ENCODE results near the gene RNLS. TPM values are rescaled to one million over a fixed set of nuclear protein-coding genes. Genes with fewer than 3 reads are reported as not detected.

Gene RNLS
- total and polyA plus RNA-seq, 5 donors: 11.1 to 20.8 (median 16.2) TPM

DNA sequence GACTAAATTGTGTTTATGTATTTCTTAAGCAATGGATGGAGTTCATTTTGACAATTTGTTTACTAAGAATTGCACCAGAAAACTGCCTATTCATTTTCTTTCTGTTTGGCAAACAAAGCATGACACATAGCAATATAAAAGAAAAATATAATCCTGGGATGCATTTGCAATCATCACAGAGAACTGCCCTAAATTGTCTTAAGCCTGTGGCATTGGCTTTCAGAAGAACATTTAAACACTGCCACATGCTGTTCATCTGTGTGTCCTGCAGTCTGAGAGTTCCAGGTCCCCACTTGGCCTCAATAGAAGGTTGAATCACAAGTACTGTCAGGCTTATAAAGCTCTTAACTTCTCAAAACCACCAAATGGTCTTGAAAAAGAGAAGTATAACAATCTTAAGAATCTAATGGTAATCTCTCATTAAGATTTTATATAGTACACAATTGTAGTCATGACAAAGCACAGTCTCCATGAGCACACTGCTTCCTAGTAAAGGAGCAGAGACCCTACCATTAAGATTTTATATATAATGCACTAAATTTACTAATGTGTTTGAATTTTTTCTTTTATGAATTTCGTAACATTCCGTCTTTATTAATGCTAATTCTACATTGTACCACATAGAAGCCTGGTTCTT is 29.9 kb downstream of the RNLS start:
- WGBS: 58% methylated on average over 2 of the region's 2 CpGs
- peak; percentile 89 to 92 for ATAC-seq

GRCh38 chr10:88551246-88551645 is 31.9 kb downstream of the RNLS start:
- ATAC-seq (no peak), DNase-seq (no peak)
- Histone ChIP-seq H3K27me3 (ENCODE audit: control insufficient read depth, insufficient read depth) (no peaks in the 10 kb centered on the region), H3K9me3 (ENCODE audit: control insufficient read depth, low read length) (no peaks in the 10 kb centered on the region), H3K27ac (ENCODE audit: low read length) (no peak overlapping the region), H3K4me1 (ENCODE audit: control insufficient read depth, insufficient read depth, low read length) (peaks cover 5% of the 10 kb centered on the region), H3K4me3 (ENCODE audit: low read length) (no peak overlapping the region)
- WGBS: 78% methylated on average over 2 of the region's 2 CpGs
- intact Hi-C loops (cut with DNase I): loop anchor here (5.0 to 10.0 kb wide), 5 partner anchors 149 to 699 kb away; no protein-coding TSS in a partner anchor

More for the DNA sequence above, 29.9 kb downstream of the RNLS start:
- peak in 2 of 3 donors; percentile 18 to 40 for DNase-seq
- no peaks in the 10 kb centered on the region for H3K9me3 ChIP-seq (ENCODE audit: control insufficient read depth, low read length)
- no peak overlapping the region for H3K4me3 ChIP-seq (ENCODE audit: low read length)
- intact Hi-C loops (cut with DNase I): loop anchor here (5.0 to 10.0 kb wide), 5 partner anchors 151 to 701 kb away; no protein-coding TSS in a partner anchor
- peaks cover 5% of the 10 kb centered on the region for H3K4me1 ChIP-seq (ENCODE audit: control insufficient read depth, insufficient read depth, low read length)
- H3K27me3 ChIP-seq (ENCODE audit: control insufficient read depth, insufficient read depth): no peaks in the 10 kb centered on the region
- no peak overlapping the region for H3K27ac ChIP-seq (ENCODE audit: low read length)

DNA sequence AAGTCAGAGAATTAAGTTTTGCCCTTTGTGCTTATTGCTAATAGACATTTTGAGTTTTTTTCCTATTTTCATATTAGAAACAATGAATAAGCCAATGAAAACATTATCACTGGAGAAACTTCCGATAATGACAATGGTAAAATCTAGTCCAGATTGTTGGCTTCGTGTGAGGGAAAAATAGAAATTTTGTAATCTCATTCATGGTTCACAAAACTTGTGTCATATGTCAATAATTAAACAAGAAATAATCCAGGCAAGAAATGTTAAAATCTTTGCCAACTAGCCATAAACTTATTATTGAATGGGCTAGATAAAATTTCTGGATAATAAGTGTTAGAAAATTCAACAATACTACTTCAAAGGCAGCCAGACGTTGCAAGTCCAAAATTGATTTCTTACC is 36.6 kb downstream of the RNLS start:
- Histone ChIP-seq H3K4me1 (ENCODE audit: control insufficient read depth, insufficient read depth, low read length) (peaks cover 5% of the 10 kb centered on the region), H3K4me3 (ENCODE audit: low read length) (no peak overlapping the region), H3K27me3 (ENCODE audit: control insufficient read depth, insufficient read depth) (no peaks in the 10 kb centered on the region), H3K27ac (ENCODE audit: low read length) (no peak overlapping the region), H3K9me3 (ENCODE audit: control insufficient read depth, low read length) (no peaks in the 10 kb centered on the region)
- intact Hi-C loops (cut with DNase I): no loop called here
- DNase-seq (no peak), ATAC-seq (no peak)
- WGBS: 28% methylated on average over 3 of the region's 3 CpGs

GRCh38 chr10:88545359-88545758 is 37.8 kb downstream of the RNLS start:
- WGBS: 54% methylated on average over 4 of the region's 4 CpGs
- peaks cover 5% of the 10 kb centered on the region for H3K4me1 ChIP-seq (ENCODE audit: control insufficient read depth, insufficient read depth, low read length)
- ATAC-seq (no peak), DNase-seq (no peak)
- H3K27ac ChIP-seq (ENCODE audit: low read length): no peak overlapping the region
- H3K9me3 ChIP-seq (ENCODE audit: control insufficient read depth, low read length): no peaks in the 10 kb centered on the region
- H3K4me3 ChIP-seq (ENCODE audit: low read length): no peak overlapping the region
- intact Hi-C loops (cut with DNase I): no loop called here
- H3K27me3 ChIP-seq (ENCODE audit: control insufficient read depth, insufficient read depth): no peaks in the 10 kb centered on the region

DNA sequence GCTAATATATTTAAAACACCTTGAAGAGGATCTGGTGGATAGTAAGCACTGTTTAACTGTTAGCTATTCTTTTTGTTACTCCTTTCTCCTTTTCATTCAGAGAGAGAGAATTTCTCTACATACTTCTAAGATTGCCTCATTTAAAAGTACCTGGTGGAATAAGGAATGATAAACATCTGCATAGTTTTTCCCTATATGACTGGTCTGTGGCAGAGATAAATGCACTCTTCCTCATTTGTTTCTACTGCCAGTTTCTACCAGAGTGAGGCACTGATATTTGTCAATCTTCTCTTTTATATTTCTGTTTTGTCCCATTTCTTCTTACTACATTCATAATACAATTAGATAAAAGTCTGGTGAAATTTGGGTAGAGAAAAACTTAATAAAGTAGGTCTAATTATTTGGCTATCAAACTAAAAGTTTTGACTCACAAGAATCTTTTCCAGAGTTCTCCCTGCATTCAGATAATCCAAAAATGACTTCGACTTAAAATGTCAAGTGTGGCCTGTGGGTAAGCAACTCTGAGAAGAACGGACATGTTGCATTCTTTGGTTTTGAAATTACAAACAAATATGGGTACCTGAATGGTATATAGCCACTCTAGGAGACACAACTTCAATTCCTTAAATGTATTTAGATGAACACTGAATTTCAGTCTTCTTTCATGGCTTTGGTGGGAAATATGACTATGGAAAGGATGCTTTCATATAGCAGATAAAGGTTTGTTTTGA is 38.8 kb downstream of the RNLS start:
- Histone ChIP-seq H3K27ac (ENCODE audit: low read length) (no peak overlapping the region), H3K4me1 (ENCODE audit: control insufficient read depth, insufficient read depth, low read length) (peaks cover 5% of the 10 kb centered on the region), H3K4me3 (ENCODE audit: low read length) (no peak overlapping the region), H3K27me3 (ENCODE audit: control insufficient read depth, insufficient read depth) (no peaks in the 10 kb centered on the region), H3K9me3 (ENCODE audit: control insufficient read depth, low read length) (no peaks in the 10 kb centered on the region)
- intact Hi-C loops (cut with DNase I): no loop called here
- DNase-seq: no peak
- ATAC-seq: no peak
- 74% methylated on average over 2 of the region's 2 CpGs for WGBS

GRCh38 chr10:88542522-88542921 is 40.6 kb downstream of the RNLS start:
- WGBS: 44% methylated on average over 4 of the region's 4 CpGs
- Histone ChIP-seq H3K4me3 (ENCODE audit: low read length) (no peak overlapping the region), H3K27me3 (ENCODE audit: control insufficient read depth, insufficient read depth) (no peaks in the 10 kb centered on the region), H3K27ac (ENCODE audit: low read length) (no peak overlapping the region), H3K4me1 (ENCODE audit: control insufficient read depth, insufficient read depth, low read length) (peaks cover 5% of the 10 kb centered on the region), H3K9me3 (ENCODE audit: control insufficient read depth, low read length) (no peaks in the 10 kb centered on the region)
- intact Hi-C loops (cut with DNase I): no loop called here
- ATAC-seq: peak in 1 of 2 donors; percentile 56
- peak in 2 of 3 donors; percentile 39 to 65 for DNase-seq

GRCh38 chr10:88541116-88541626 is 41.9 kb downstream of the RNLS start:
- Histone ChIP-seq H3K4me3 (ENCODE audit: low read length) (no peak overlapping the region), H3K4me1 (ENCODE audit: control insufficient read depth, insufficient read depth, low read length) (peaks cover 5% of the 10 kb centered on the region), H3K9me3 (ENCODE audit: control insufficient read depth, low read length) (no peaks in the 10 kb centered on the region), H3K27me3 (ENCODE audit: control insufficient read depth, insufficient read depth) (no peaks in the 10 kb centered on the region), H3K27ac (ENCODE audit: low read length) (no peak overlapping the region)
- DNase-seq: no peak
- WGBS: 42% methylated on average over 5 of the region's 5 CpGs
- intact Hi-C loops (cut with DNase I): no loop called here
- peak; percentile 86 to 89 for ATAC-seq

- Histone ChIP-seq H3K4me1 (ENCODE audit: control insufficient read depth, insufficient read depth, low read length) (peaks cover 5% of the 10 kb centered on the region), H3K9me3 (ENCODE audit: control insufficient read depth, low read length) (no peaks in the 10 kb centered on the region), H3K27ac (ENCODE audit: low read length) (no peak overlapping the region), H3K27me3 (ENCODE audit: control insufficient read depth, insufficient read depth) (no peaks in the 10 kb centered on the region), H3K4me3 (ENCODE audit: low read length) (no peak overlapping the region)
- DNase-seq: no peak
- 72% methylated on average over 1 of the region's 1 CpG for WGBS
- intact Hi-C loops (cut with DNase I): no loop called here
- no peak for ATAC-seq
These were observed 42.8 kb downstream of the RNLS start for GRCh38 chr10:88540351-88540750.

DNA sequence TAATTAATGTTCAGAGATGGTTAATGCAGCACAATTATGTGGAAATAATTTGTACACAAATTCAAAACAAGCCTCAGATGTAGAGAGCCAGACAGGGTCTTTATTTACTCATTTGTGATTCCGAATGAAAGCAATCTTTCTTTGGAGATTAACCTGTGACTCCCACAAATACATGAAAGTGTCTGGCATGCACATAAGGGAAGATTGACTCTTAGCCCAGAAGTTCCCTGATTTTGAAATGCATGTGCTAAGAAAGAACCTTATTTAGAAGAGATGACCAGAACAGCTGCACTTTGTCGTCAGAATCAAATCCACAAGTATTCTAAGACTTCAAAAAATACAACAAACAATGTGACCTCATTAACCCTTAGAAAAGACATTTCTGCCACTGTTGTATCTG is 45.1 kb downstream of the RNLS start:
- Histone ChIP-seq H3K4me3 (ENCODE audit: low read length) (no peak overlapping the region), H3K4me1 (ENCODE audit: control insufficient read depth, insufficient read depth, low read length) (peaks cover 5% of the 10 kb centered on the region), H3K27me3 (ENCODE audit: control insufficient read depth, insufficient read depth) (no peaks in the 10 kb centered on the region), H3K9me3 (ENCODE audit: control insufficient read depth, low read length) (no peaks in the 10 kb centered on the region), H3K27ac (ENCODE audit: low read length) (no peak overlapping the region)
- WGBS: 22% methylated on average over 2 of the region's 2 CpGs
- intact Hi-C loops (cut with DNase I): no loop called here
- ATAC-seq: peak; percentile 41 to 71
- no peak for DNase-seq

GRCh38 chr10:88537322-88537721 is 45.8 kb downstream of the RNLS start:
- peaks cover 1% of the 10 kb centered on the region for H3K4me1 ChIP-seq (ENCODE audit: control insufficient read depth, insufficient read depth, low read length)
- no peaks in the 10 kb centered on the region for H3K9me3 ChIP-seq (ENCODE audit: control insufficient read depth, low read length)
- H3K27me3 ChIP-seq (ENCODE audit: control insufficient read depth, insufficient read depth): no peaks in the 10 kb centered on the region
- WGBS: 67% methylated on average over 2 of the region's 2 CpGs
- H3K4me3 ChIP-seq (ENCODE audit: low read length): no peak overlapping the region
- no peak overlapping the region for H3K27ac ChIP-seq (ENCODE audit: low read length)
- ATAC-seq (no peak), DNase-seq (no peak)
- intact Hi-C loops (cut with DNase I): no loop called here

- Histone ChIP-seq H3K27ac (ENCODE audit: low read length) (no peak overlapping the region), H3K4me1 (ENCODE audit: control insufficient read depth, insufficient read depth, low read length) (no peaks in the 10 kb centered on the region), H3K4me3 (ENCODE audit: low read length) (no peak overlapping the region), H3K9me3 (ENCODE audit: control insufficient read depth, low read length) (no peaks in the 10 kb centered on the region), H3K27me3 (ENCODE audit: control insufficient read depth, insufficient read depth) (no peaks in the 10 kb centered on the region)
- intact Hi-C loops (cut with DNase I): no loop called here
- DNase-seq: peak in 1 of 3 donors; percentile 38
- 70% methylated on average over 4 of the region's 4 CpGs for WGBS
- ATAC-seq: peak in 1 of 2 donors; percentile 29
These were observed 46.7 kb downstream of the RNLS start for GRCh38 chr10:88536437-88536836.
